Smooth muscle cell (in vitro differentiated cells): ENCODE data around the gene GPR183. TPM values are rescaled to one million over a fixed set of nuclear protein-coding genes. Genes with fewer than 3 reads are reported as not detected.

Source experiments
- DNase-seq: peaks from one replicate; lab custom pipeline; 2025; ENCODE audit not compliant: unreplicated experiment; lab: John Stamatoyannopoulos, UW
- H2AFZ ChIP-seq: fragments of 200-600 bp; sonication (generic); 2 replicates; pipeline ENCODE4 v1.6.0; 2016; ENCODE audit warnings: antibody characterized with exemption, low read depth, mild to moderate bottlenecking
- H3F3A ChIP-seq: fragments of 200-600 bp; sonication (generic); 2 replicates; pipeline ENCODE4 v1.6.0; 2017; ENCODE audit warnings: antibody characterized with exemption, low read depth
- H3K27ac ChIP-seq: fragments of 200-600 bp; sonication (generic); 2 replicates; pipeline ENCODE4 v1.5.1; 2016; ENCODE audit warnings: low read depth, mild to moderate bottlenecking
- H3K27me3 ChIP-seq: fragments of 200-600 bp; sonication (generic); 2 replicates; pipeline ENCODE4 v1.6.1; 2016; ENCODE audit warnings: low read depth, mild to moderate bottlenecking
- H3K36me3 ChIP-seq: fragments of 200-600 bp; sonication (generic); 2 replicates; pipeline ENCODE4 v1.5.1; 2016; ENCODE audit warnings: low read depth
- H3K4me1 ChIP-seq: fragments of 200-600 bp; sonication (generic); 2 replicates; pipeline ENCODE4 v1.5.1; 2016; ENCODE audit warnings: low read depth
- H3K4me2 ChIP-seq: fragments of 200-600 bp; sonication (generic); 2 replicates; pipeline ENCODE4 v1.6.0; 2016; ENCODE audit warnings: mild to moderate bottlenecking
- H3K4me3 ChIP-seq: fragments of 200-600 bp; sonication (generic); 2 replicates; pipeline ENCODE4 v1.5.1; 2016; ENCODE audit warnings: mild to moderate bottlenecking
- H3K79me2 ChIP-seq: fragments of 200-600 bp; sonication (generic); 2 replicates; pipeline ENCODE4 v1.6.0; 2016; ENCODE audit warnings: low read depth, mild to moderate bottlenecking
- H3K9ac ChIP-seq: fragments of 200-600 bp; sonication (generic); 2 replicates; pipeline ENCODE4 v1.6.0; 2016; ENCODE audit warnings: low read depth
- H3K9me3 ChIP-seq: fragments of 200-600 bp; sonication (generic); replicated peaks from 2 replicates; pipeline ENCODE4 v1.5.1; 2016; ENCODE audit warnings: low read depth
- H4K20me1 ChIP-seq: fragments of 200-600 bp; sonication (generic); 2 replicates; pipeline ENCODE4 v1.6.0; 2016; ENCODE audit warnings: low read depth
- CTCF ChIP-seq: fragments of 200-600 bp; sonication (generic); IDR thresholded peaks from 2 replicates; pipeline ENCODE4 v1.5.1; 2017; ENCODE audit warnings: borderline replicate concordance, mild to moderate bottlenecking, antibody characterized with exemption; ENCODE audit not compliant: insufficient read depth, poor library complexity, severe bottlenecking
- WGBS: methylation state at CpG from one replicate; pipeline ENCODE4 v1.1.7; 2016; ENCODE audit warnings: low lambda C conversion rate; 5-methylcytosine and 5-hydroxymethylcytosine counted together
- polyA plus RNA-seq: library from polyadenylated mRNA; unstranded; fragments of >200 nt; fragmentation: Nextera tagmentation; extraction: Ambion mirVana; gene quantifications from 2 replicates; pipeline ENCODE4 v1.2.1, GENCODE V29; 2016
- total RNA-seq: library from RNA; depleted of rRNA; stranded (reverse); fragments of >200 nt; gene quantifications from 2 replicates; pipeline ENCODE4 v1.2.3, GENCODE V29; 2014

Gene GPR183
- total and polyA plus RNA-seq, 2 experiments from 2014 or later: 32.4 to 33.0 TPM

GRCh38 chr13:99347911-99348451 is 40.8 kb upstream of the GPR183 start:
- 94% methylated on average over 8 of the region's 8 CpGs for WGBS
- no peak overlapping the region for H3K4me2 ChIP-seq
- TF ChIP-seq CTCF: no peak
- H3K4me1 ChIP-seq: peaks cover under 1% of the 10 kb centered on the region
- no peak for DNase-seq
- H2AFZ ChIP-seq: no peak overlapping the region
- H3K27ac ChIP-seq: no peak overlapping the region
- H3K4me3 ChIP-seq: no peak overlapping the region
- H3K79me2 ChIP-seq: no peaks in the 10 kb centered on the region
- no peaks in the 10 kb centered on the region for H3K36me3 ChIP-seq
- H4K20me1 ChIP-seq: no peaks in the 10 kb centered on the region
- H3F3A ChIP-seq: no peaks in the 10 kb centered on the region
- H3K9ac ChIP-seq: no peak overlapping the region
- no peaks in the 10 kb centered on the region for H3K27me3 ChIP-seq
- H3K9me3 ChIP-seq: no peaks in the 10 kb centered on the region

GRCh38 chr13:99347335-99347878 is 40.2 kb upstream of the GPR183 start:
- WGBS: 98% methylated on average over 6 of the region's 6 CpGs
- H3K4me2 ChIP-seq: no peak overlapping the region

GRCh38 chr13:99346335-99347042 is 39.3 kb upstream of the GPR183 start:
- Histone ChIP-seq H3K27me3 (no peaks in the 10 kb centered on the region), H3K27ac (no peak overlapping the region), H4K20me1 (no peaks in the 10 kb centered on the region), H3F3A (no peaks in the 10 kb centered on the region), H3K79me2 (no peaks in the 10 kb centered on the region), H2AFZ (no peak overlapping the region), H3K4me2 (no peak overlapping the region), H3K9ac (no peak overlapping the region), H3K9me3 (no peaks in the 10 kb centered on the region), H3K4me1 (no peaks in the 10 kb centered on the region), H3K36me3 (peaks cover under 1% of the 10 kb centered on the region), H3K4me3 (no peak overlapping the region)
- 82% methylated on average over 11 of the region's 11 CpGs for WGBS
- TF ChIP-seq CTCF: no peak
- no peak for DNase-seq

More at GRCh38 chr13:99347335-99347878, 40.2 kb upstream of the GPR183 start:
- Histone ChIP-seq H3F3A (no peaks in the 10 kb centered on the region), H3K79me2 (no peaks in the 10 kb centered on the region), H3K9ac (no peak overlapping the region), H3K4me1 (no peaks in the 10 kb centered on the region), H2AFZ (no peak overlapping the region), H3K9me3 (no peaks in the 10 kb centered on the region), H3K4me3 (no peak overlapping the region), H3K27me3 (no peaks in the 10 kb centered on the region), H3K36me3 (no peaks in the 10 kb centered on the region), H4K20me1 (no peaks in the 10 kb centered on the region), H3K27ac (no peak overlapping the region)
- no peak for TF ChIP-seq CTCF
- no peak for DNase-seq

GRCh38 chr13:99345345-99345744 is 38.1 kb upstream of the GPR183 start:
- Histone ChIP-seq H3K9me3 (no peaks in the 10 kb centered on the region), H3K4me1 (no peaks in the 10 kb centered on the region), H4K20me1 (no peaks in the 10 kb centered on the region), H3K36me3 (peaks cover 3% of the 10 kb centered on the region), H3K4me3 (no peak overlapping the region), H2AFZ (no peak overlapping the region), H3K27ac (no peak overlapping the region), H3K9ac (no peak overlapping the region), H3K79me2 (no peaks in the 10 kb centered on the region), H3K27me3 (no peaks in the 10 kb centered on the region), H3F3A (no peaks in the 10 kb centered on the region), H3K4me2 (no peak overlapping the region)
- DNase-seq: no peak
- 99% methylated on average over 5 of the region's 5 CpGs for WGBS
- no peak for TF ChIP-seq CTCF
